Testis (tissue), 2 donors: ENCODE data around the gene MYH11.

Source experiments
- POLR2A ChIP-seq: fragments of 450-650 bp; IDR thresholded peaks from one replicate; pipeline ENCODE4 v1.6.1; 2017; ENCODE audit warnings: antibody characterized with exemption, mild to moderate bottlenecking, moderate library complexity
- TF ChIP-seq, protein P1 (sequence below), 3 experiments: fragments of 450-650 bp in 2 of 3; fragments of 200-600 bp in 1 of 3; sonication (generic) in 1 of 3; IDR thresholded peaks; one replicate each; pipeline ENCODE4 v1.5.1; 2016 to 2019; ENCODE audit warnings: antibody characterized with exemption in 3 of 3, mild to moderate bottlenecking in 2 of 3, moderate library complexity in 1 of 3

DNA sequence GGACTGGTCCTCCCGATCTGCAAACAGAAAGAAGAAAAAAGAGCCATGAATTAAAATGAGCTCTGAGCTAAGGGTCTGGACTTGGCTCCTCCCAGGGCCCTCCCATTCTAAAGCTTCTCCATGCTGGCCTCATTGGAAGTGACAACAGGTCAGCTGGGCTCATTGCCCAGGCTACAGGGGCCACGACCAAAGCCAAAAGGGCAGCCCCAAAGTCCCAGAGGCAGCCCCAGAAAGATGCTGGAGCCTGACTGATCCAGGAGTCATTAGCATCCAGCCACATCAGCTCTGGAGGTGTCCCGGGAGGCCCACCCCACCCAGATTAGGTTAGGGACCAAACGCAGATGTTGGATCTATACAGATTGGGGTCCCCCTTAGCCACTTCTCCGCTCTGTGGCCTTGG is 58.2 kb downstream of the MYH11 start:
- TF ChIP-seq POLR2A = no peak
- TF ChIP-seq, protein P1, sequence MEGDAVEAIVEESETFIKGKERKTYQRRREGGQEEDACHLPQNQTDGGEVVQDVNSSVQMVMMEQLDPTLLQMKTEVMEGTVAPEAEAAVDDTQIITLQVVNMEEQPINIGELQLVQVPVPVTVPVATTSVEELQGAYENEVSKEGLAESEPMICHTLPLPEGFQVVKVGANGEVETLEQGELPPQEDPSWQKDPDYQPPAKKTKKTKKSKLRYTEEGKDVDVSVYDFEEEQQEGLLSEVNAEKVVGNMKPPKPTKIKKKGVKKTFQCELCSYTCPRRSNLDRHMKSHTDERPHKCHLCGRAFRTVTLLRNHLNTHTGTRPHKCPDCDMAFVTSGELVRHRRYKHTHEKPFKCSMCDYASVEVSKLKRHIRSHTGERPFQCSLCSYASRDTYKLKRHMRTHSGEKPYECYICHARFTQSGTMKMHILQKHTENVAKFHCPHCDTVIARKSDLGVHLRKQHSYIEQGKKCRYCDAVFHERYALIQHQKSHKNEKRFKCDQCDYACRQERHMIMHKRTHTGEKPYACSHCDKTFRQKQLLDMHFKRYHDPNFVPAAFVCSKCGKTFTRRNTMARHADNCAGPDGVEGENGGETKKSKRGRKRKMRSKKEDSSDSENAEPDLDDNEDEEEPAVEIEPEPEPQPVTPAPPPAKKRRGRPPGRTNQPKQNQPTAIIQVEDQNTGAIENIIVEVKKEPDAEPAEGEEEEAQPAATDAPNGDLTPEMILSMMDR (IDR thresholded peaks at IDR 0.05) = no peak
